ENCODE data around the gene ZNF407.
"Not testable (repeated sequence)": the region's sequence is repeated elsewhere in the genome, so short reads cannot be mapped to it uniquely, and the experiment has no call there.

ZNF407 gene, protein sequence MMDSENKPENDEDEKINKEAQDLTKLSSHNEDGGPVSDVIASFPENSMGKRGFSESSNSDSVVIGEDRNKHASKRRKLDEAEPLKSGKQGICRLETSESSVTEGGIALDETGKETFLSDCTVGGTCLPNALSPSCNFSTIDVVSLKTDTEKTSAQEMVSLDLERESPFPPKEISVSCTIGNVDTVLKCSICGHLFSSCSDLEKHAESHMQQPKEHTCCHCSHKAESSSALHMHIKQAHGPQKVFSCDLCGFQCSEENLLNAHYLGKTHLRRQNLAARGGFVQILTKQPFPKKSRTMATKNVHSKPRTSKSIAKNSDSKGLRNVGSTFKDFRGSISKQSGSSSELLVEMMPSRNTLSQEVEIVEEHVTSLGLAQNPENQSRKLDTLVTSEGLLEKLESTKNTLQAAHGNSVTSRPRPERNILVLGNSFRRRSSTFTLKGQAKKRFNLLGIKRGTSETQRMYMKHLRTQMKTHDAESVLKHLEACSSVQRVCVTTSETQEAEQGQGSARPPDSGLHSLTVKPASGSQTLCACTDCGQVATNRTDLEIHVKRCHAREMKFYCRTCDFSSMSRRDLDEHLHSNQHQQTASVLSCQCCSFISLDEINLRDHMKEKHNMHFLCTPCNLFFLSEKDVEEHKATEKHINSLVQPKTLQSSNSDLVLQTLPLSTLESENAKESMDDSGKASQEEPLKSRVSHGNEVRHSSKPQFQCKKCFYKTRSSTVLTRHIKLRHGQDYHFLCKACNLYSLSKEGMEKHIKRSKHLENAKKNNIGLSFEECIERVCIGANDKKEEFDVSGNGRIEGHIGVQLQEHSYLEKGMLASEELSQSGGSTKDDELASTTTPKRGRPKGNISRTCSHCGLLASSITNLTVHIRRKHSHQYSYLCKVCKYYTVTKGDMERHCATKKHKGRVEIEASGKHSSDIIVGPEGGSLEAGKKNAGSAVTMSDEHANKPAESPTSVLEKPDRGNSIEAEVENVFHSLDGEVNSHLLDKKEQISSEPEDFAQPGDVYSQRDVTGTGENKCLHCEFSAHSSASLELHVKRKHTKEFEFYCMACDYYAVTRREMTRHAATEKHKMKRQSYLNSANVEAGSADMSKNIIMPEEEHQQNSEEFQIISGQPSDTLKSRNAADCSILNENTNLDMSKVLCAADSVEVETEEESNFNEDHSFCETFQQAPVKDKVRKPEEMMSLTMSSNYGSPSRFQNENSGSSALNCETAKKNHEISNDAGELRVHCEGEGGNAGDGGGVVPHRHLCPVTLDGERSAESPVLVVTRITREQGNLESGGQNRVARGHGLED (N-terminal part only)

DNA sequence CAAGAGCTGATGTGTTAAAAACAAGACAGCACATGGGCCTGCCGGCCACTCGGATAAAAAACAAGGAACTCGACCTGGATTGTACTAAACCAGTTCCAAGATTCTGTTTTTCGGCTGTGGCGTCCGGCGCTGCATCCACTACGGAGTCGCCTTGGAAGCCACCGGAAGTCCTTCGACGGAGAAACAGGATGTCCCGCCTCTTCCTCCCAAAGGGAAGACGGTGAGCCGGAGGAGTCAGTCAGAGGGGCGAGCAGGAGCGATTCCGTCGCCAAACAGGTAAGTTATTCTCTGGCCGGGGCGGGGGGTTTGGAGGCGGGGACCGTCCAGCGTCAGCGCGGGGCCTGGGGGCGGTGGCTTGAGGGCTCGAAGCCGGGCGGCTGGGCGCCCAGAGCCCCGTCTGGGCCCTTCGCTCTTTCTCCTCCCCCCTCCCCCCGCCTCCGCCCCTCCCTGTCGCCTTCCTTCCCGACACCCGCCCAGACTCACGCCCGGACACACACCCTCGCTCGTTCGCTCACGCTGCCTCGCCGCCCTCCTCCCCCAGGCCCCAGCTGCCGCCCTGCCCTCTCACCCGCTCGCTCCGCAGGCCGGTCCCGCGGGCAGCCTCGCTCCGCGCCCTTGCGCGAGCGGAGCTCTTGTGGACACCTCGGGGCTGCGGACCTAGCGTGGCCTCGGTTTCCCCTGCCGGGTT is at the start of gene ZNF407:
Gene ZNF407, plus strand, starts transcription at position 209 of the 688 bp plus-strand sequence. CDS start 33,150 bp downstream, outside the sequence.
- DNase-seq (ENCODE audit: low read depth), result peak; percentile 93

DNA sequence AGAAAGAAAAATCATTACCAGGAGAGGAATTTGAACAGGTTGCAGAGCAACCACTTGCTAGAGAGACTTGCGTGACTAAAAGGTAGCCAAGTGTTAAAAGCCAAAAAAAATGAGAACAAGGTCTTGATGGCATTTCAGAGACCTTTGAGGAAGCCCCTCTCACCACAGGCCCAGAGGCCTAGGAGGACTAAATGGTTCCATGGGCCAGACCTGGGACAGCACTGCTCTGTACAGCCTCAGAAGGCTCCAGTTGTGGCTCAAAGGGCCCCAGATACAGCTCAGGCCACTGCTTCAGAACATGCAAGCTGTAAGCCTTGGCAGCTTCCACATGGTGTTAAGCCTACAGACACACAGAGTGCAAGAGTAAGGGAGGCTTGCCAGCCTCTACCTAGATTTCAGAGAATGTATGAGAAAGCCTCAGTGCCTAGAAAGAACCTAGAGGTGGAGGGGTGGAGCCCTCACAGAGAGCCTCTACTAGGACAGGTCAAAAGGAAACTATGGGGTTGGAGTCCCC is 48.0 kb upstream of the ZNF407 start:
- no peak for DNase-seq (ENCODE audit: low read depth)

DNA sequence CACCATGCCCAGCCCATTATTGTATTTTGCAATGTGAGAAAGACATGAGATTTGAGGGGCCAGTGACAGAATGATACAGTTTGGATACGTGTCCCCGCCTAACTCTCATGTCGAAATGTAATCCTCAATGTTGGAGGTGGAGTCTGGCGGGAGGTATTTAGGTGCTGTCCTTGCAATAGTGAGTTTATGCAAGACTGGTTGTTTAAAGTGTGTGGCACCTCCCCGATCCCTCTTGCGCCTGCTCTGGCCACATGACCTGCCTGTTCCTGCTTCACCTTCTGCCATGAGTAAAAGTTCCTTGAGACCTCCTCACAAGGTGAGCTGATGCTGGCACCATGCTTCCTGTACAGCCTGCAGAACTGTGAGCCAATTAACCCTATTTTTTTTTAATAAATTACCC is 46.8 kb upstream of the ZNF407 start:
- DNase-seq (ENCODE audit: low read depth), result no peak

DNA sequence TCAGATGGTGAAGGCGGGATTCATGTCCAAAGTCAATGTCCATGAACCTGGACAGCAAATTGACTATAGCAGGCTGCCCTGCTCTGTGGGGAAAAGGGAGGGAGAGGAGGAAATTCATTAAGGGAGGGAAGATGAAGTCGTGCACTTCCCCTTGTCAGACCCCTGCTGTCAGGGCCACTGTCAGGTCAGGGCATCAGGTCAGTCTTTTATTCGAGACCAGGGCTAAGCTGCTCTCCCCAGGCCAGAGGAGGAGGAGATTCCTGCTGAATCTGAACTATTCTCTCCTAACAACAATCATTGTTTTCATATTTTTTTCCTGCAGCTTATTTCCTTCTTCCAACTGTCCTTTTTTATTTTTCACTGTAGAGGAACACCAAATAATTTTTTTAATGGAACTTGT is 46.2 kb upstream of the ZNF407 start:
- DNase-seq (ENCODE audit: low read depth), result no peak

DNA sequence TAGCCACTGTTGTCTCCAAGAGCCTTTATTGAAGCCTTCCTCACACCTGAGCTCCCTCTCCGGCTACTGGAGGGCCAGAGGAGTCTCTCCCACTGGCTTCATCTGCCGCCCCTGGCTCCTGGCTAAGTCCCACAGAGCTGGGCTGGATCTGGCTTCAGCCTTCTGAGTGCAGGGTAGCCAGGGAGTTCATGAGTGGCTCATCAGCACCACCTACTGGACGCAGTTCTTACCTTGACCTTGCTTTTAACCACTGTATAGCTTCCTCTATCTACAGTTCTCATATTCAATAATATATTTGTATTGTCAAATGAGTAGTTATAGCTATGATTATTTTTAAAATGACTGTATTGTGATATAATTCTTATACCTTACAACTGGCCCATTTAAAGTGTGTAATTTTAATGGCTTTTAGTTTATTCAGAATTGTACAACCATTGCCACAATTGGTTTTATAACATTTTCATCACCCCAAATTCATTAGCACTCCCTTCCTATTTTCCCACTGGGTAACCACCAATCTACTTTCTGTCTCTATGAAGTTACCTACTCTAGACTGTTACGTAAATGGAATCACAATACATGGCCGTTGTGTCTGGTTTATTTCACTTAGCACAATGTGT is 45.6 kb upstream of the ZNF407 start:
- DNase-seq (ENCODE audit: low read depth), result peak; percentile 77

DNA sequence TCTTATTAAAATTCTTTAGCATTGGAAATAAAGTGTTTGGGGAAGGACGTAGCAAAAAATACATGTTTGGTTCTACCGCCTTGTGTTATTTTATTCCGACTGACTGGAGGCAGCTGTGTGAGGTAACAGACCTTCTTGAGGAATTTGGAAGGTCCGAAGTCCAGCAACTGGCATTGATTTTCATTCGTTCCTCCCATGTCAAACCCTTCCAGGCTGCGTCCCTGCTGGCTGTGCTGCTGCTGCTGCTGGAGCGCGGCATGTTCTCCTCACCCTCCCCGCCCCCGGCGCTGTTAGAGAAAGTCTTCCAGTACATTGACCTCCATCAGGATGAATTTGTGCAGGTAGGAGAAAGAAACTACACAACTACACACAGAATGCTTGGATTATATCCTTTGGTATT is 41.5 kb upstream of the ZNF407 start:
- no peak for DNase-seq (ENCODE audit: low read depth)

DNA sequence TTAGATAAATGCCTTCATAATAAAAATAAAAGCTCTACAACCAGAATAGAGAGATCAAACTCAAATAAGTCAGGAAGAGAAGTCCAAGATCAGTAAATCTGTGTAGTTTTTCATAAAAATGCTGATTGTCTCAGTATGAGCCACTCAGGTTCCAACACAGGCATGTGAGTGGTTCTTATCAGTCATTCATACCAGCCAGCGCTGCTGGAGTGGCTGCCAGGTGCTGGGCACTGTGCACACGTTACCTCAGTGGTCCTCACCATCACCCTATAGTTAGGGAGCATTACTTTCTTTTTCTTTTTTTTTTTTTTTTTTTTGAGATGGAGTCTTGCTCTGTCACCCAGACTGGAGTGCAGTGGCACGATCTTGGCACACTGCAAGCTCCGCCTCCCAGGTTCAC is 39.6 kb upstream of the ZNF407 start:
- no peak for DNase-seq (ENCODE audit: low read depth)

DNA sequence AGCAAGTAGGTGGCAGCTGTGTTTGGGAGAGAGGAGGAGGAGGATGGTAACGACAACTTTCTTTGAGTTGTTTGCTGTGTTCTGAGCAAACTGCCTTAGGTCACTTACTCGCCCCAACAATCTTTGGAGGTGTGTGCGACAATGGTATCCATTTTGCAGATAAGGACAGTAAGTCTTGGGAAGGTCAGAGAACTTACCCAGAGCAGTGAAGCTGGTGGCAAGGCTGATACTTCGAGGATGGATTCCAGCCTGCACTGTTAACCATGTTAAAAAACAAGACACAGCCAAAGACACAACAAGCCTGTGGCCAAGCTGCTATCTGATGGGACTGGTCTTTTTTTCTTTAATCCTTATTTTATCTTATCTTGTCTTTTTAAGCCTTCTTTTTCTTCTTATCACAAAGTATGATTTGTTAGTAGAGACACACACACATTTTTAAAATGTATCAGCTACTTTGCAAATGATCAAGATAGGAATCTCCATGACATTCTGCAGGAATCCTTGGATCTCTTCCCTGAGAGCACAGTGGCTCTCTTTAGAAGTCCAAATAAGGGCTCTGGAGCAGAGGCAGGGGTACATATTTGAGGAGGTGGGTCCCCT is 35.4 kb upstream of the ZNF407 start:
- DNase-seq (ENCODE audit: low read depth), result no peak

DNA sequence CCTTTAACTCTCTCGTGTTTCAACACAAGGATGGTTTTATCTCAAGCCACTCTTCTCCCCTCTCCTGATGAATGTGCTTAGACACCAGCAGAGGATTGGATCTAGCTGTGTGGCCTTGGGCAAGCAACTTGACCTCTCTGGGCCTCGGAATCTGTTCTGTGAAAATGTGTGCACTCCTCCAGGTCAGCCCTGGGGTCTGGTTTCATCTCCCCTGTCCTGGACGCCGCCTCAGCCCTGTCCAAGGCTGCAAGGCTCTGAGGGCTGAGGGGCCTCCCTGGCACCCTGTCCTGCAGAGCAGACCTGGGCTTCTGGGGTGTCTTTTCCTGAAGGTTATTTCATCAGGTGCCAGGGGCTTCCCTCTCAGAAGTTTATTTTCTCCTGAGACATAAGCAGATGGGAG is 34.9 kb upstream of the ZNF407 start:
- DNase-seq (ENCODE audit: low read depth), result no peak

DNA sequence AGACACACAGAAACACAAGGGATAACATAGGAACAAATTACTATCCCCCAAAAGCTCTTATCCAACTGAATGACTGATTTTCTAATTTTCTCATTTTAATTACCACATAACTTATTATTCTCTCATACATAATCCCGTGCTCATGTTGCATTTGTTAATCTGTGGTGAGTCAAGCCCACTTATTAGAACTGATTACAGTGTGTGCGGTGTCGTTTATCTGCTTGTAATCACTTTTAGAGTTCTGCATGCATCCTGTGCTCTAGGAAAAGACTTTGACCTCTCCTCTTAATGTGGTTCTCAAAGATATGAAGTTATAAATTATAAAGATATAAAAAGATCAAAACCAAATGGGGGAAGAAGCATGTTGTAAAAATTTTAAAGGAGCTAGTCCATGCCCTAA is 33.7 kb upstream of the ZNF407 start:
- no peak for DNase-seq (ENCODE audit: low read depth)

DNA sequence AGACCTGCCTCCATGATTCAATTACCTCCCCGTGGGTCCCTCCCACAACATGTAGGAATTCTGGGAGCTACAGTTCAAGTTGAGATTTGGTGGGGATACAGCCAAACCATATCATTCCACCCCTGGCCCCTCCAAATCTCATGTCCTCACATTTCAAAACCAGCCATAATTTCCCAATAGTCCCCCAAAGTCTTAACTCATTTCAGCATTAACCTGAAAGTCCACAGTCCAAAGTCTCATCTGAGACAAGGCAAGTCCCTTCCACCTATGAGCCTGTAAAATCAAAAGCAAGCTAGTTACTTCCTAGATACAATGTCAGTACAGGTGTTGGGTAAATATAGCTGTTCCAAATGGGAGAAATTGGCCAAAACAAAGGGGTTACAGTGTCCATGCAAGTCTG is 32.5 kb upstream of the ZNF407 start:
- DNase-seq (ENCODE audit: low read depth), result not testable (repeated sequence)

DNA sequence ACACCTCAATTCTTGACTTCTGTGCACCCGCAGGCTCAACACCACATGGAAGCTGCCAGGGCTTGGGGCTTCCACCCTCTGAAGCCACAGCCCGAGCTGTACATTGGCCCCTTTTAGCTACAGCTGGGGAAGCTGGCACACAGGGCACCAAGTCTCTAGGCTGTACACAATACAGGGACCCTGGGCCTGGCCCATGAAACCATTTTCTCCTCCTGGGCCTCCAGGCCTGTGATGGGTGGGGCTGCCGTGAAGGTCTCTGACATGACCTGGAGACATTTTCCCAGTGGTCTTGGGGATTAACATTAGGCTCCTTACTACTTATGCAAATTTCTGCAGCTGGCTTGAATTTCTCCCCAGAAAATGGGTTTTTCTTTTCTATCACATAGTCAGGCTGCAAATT is 31.7 kb upstream of the ZNF407 start:
- not testable (repeated sequence) for DNase-seq (ENCODE audit: low read depth)

DNA sequence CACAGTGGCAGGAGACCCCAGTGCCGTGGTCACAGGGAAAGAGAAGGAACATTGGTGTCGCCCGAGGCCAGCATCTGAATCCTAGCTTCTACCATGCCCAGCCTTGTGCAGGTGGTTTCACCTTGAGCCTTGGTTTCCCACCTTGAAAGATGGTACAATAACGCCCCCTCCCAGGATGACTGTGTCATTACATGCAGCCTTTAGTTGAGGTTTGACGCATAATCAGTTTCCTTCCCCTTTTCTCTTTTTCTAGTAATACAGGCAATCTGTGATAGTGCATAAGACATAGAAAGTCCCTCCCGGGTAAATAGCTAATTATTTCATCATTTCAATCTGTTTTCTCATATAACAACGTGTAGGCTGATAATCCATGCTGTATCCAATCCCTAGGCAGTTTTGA is 29.8 kb upstream of the ZNF407 start:
- DNase-seq (ENCODE audit: low read depth), result no peak

DNA sequence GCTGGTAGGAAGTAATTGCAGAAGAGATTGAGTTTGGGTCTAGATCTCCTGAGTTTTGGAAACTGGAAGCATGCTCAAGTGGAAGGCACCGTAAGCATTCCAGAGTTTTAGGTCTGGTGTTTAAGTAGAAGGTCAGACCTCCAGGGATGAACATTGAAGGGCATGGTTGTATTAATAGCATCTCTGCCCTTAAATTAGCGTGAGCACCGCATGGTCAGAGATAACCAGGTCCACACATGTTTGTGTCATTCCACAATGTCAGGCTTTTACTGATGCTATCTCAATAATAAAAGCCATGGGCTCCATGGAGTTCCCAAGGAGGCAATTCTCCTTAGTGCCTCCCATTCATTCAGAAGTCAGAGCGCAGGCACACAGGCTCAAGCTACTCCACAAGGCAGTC is 28.3 kb upstream of the ZNF407 start:
- no peak for DNase-seq (ENCODE audit: low read depth)

DNA sequence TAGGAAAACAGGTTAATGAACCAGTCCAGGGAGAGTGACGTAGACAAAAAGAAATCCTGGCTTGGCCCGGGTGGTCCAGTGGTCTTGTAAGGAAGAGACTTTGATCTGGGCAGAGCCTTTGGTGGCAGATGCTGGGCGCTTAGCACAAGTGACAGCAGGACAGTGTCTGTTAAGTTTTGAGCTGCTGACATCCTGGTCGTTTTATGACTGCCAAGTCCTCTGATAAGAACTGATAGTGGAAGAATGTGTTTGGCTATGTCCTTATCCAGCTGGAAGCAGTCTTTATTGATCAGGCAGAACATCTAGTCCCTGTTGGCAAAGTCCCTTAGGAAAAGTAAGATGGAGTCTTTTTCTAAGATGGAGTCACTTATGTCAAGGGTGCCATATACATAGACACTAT is 27.4 kb upstream of the ZNF407 start:
- no peak for DNase-seq (ENCODE audit: low read depth)

DNA sequence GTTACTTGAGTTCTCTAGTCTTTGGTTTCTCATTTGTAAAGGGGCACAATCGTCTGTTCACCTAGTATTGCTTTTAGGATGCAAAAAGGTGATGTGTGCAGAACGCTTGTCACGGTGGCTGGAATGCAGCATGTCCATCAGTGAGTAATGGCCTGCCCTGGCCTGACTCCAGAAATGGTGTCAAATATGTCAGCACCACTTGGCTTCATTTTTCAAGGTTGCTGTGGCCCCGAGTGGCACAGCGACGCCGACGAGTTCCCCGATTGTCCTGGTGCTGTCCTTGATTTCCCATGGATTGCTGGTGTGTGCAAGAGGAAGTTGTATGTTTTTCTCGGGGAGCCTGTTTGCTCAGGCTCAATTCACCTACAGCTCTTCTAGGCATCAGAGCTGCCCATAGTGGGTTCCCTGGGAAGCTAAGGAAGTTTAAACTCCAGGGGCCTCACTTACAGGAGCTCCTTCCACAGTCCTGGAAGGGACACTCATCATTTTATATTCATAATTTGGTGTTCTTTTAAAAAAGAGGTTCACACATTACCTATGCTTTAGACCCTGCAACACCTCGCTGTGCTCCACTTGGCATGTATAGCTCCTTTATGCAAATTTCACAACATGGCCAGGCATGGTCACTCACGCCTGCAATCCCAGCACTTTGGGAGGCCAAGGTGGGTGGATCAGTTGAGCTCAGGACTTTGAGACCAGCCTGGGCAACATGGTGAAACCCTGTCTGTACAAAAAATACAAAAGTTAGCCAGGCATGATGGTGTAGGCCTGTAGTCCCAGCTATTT is 25.6 kb upstream of the ZNF407 start:
- DNase-seq (ENCODE audit: low read depth), result no peak

DNA sequence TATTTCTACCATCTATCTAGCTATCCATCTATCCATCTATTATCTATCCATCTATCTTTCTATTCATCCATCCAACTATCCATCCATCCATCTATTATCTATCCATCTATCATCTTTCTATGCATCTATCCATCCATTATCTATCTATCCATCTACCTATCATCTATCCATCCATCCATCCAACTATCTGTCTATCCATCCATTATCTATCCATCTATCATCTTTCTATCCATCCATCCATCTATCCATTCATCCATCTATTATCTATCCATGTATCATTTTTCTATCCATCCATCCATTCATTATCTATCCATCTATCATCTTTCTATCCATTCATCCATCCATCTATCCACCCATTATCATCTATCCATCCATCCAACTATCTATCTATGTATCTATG is 24.6 kb upstream of the ZNF407 start:
- DNase-seq (ENCODE audit: low read depth), result no peak

DNA sequence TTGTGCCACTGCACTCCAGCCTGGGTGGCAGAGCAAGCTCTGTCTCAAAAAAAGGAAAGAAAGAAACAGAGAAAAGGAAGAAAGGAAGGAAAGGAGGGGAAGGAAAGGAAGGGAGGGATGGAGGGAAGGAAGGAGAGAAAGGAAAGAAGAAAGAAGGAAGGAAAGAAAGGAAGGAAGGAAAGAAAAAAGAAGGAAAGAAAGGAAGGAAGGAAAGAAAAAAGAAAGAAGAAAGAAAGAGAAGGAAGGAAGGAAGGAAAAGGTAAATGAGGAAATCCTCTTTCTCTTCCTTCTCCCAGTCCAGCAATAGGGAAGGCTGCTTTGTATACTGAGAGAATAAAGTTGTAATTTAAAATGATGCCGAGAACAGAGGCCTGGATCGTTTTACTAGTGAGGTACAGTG is 22.8 kb upstream of the ZNF407 start:
- no peak for DNase-seq (ENCODE audit: low read depth)

DNA sequence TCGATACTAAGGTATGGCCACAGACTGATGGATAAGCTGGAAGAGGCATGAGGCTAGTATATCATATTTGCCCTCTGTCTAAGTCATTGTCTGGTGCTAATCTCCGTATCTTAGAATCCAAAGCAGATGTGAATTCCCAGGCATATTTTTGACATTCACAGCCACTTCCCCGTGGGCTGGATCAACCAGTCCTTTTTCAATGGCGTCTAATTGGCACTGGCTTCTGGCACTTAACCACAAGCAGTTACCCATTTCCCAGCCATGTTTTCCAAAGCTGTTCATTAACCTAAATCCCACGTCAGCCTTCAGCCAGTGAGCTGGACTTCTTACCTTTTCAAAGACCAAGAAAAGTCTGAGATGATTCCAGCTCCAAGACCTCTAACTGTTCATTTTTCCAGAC is 20.7 kb upstream of the ZNF407 start:
- DNase-seq (ENCODE audit: low read depth), result no peak
